GM23338 (cell line): Measurements from ENCODE around the gene ADAT2. TPM values are rescaled to one million over a fixed set of nuclear protein-coding genes. Genes with fewer than 3 reads are reported as not detected.

Source experiments
- ATAC-seq: fragments of 200-7000 bp; cut with Tn5 transposase; 3 replicates; pipeline ENCODE4 v1.9.1; 2020
- DNase-seq: peaks from one replicate; pipeline ENCODE4 v3.0.0-alpha.2; 2015; ENCODE audit warnings: low spot score
- H2AFZ ChIP-seq: fragments of 200-600 bp; sonication (generic); 2 replicates; pipeline ENCODE4 v1.8.0; 2016; ENCODE audit warnings: antibody characterized with exemption, mild to moderate bottlenecking, moderate library complexity
- H3F3A ChIP-seq: fragments of 200-600 bp; sonication (generic); replicated peaks from 2 replicates; pipeline ENCODE4 v1.8.0; 2017; ENCODE audit warnings: antibody characterized with exemption, mixed run types, low read depth
- H3K27ac ChIP-seq: fragments of 200-600 bp; sonication (generic); 2 replicates; pipeline ENCODE4 v1.6.1; 2016; ENCODE audit warnings: low read depth
- H3K27me3 ChIP-seq: fragments of 200-600 bp; sonication (generic); 2 replicates; pipeline ENCODE4 v1.8.0; 2016; ENCODE audit warnings: mild to moderate bottlenecking, mixed run types, moderate library complexity; ENCODE audit not compliant: insufficient read depth
- H3K36me3 ChIP-seq: fragments of 200-600 bp; sonication (generic); 2 replicates; pipeline ENCODE4 v1.8.0; 2016; ENCODE audit warnings: mild to moderate bottlenecking; ENCODE audit not compliant: insufficient read depth
- H3K4me1 ChIP-seq: fragments of 200-600 bp; sonication (generic); 2 replicates; pipeline ENCODE4 v1.8.0; 2016; ENCODE audit warnings: mild to moderate bottlenecking, moderate library complexity; ENCODE audit not compliant: insufficient read depth
- H3K4me2 ChIP-seq: fragments of 200-600 bp; sonication (generic); 2 replicates; pipeline ENCODE4 v1.7.1; 2017; ENCODE audit warnings: mixed run types
- H3K4me3 ChIP-seq: fragments of 200-600 bp; sonication (generic); 2 replicates; pipeline ENCODE4 v1.6.1; 2016; ENCODE audit warnings: mixed run types
- H3K79me2 ChIP-seq: fragments of 200-600 bp; sonication (generic); replicated peaks from 2 replicates; pipeline ENCODE4 v1.8.0; 2017; ENCODE audit warnings: mild to moderate bottlenecking; ENCODE audit not compliant: insufficient read depth
- H3K9me2 ChIP-seq: fragments of 200-600 bp; sonication (generic); 2 replicates; pipeline ENCODE4 v1.8.0; 2017; ENCODE audit not compliant: insufficient read depth
- H4K20me1 ChIP-seq: fragments of 200-600 bp; sonication (generic); replicated peaks from 2 replicates; pipeline ENCODE4 v1.8.0; 2017; ENCODE audit warnings: mild to moderate bottlenecking; ENCODE audit not compliant: insufficient read depth
- H3K27ac Mint-ChIP-seq: 2 replicates; pipeline ENCODE4 v1.8.0; 2020; ENCODE audit warnings: inconsistent platforms, mild to moderate bottlenecking, moderate library complexity, mixed read lengths
- H3K27me3 Mint-ChIP-seq: 3 replicates; pipeline ENCODE4 v1.8.0; 2022; ENCODE audit warnings: low read depth, mild to moderate bottlenecking, moderate library complexity, mixed read lengths, inconsistent platforms; ENCODE audit not compliant: insufficient read depth, poor library complexity
- H3K36me3 Mint-ChIP-seq: 3 replicates; pipeline ENCODE4 v1.8.0; 2021; ENCODE audit warnings: low read depth, mild to moderate bottlenecking, inconsistent platforms, moderate library complexity, mixed read lengths
- H3K4me1 Mint-ChIP-seq: 3 replicates; pipeline ENCODE4 v1.8.0; 2020; ENCODE audit warnings: mild to moderate bottlenecking, inconsistent platforms, mixed read lengths
- H3K4me3 Mint-ChIP-seq: 3 replicates; pipeline ENCODE4 v1.8.0; 2021; ENCODE audit warnings: moderate library complexity, mild to moderate bottlenecking, inconsistent platforms, mixed read lengths
- H3K9me3 Mint-ChIP-seq: 3 replicates; pipeline ENCODE4 v1.8.0; 2020; ENCODE audit warnings: moderate library complexity, mild to moderate bottlenecking, inconsistent platforms, mixed read lengths
- CREB1 ChIP-seq: fragments of 250-450 bp; sonication (Bioruptor Pico); IDR thresholded peaks from 2 replicates; pipeline ENCODE4 v1.5.0; 2020; ENCODE audit warnings: low read depth, mild to moderate bottlenecking, moderate library complexity
- EZH2 ChIP-seq: fragments of 200-600 bp; sonication (generic); IDR thresholded peaks from one replicate; pipeline ENCODE4 v1.8.0; 2017; ENCODE audit warnings: antibody characterized with exemption, mild to moderate bottlenecking, low read depth; ENCODE audit not compliant: unreplicated experiment
- EZH2phosphoT487 ChIP-seq: fragments of 200-600 bp; sonication (generic); IDR thresholded peaks from one replicate; pipeline ENCODE4 v1.8.1; 2018; ENCODE audit warnings: antibody characterized with exemption; ENCODE audit not compliant: unreplicated experiment
- JUNB ChIP-seq: IDR thresholded peaks from one replicate; pipeline ENCODE4 v1.6.1; 2016; ENCODE audit warnings: antibody characterized with exemption; ENCODE audit not compliant: unreplicated experiment
- NANOG ChIP-seq: IDR thresholded peaks from 2 replicates; pipeline ENCODE4 v1.6.1; 2016; ENCODE audit warnings: antibody characterized with exemption, borderline replicate concordance
- STAT1 ChIP-seq: IDR thresholded peaks from one replicate; pipeline ENCODE4 v1.6.1; 2016; ENCODE audit warnings: antibody characterized with exemption; ENCODE audit not compliant: unreplicated experiment
- ZNF114 ChIP-seq: fragments of 250-450 bp; sonication (Bioruptor Pico); IDR thresholded peaks from 2 replicates; pipeline ENCODE4 v1.5.0; 2020; ENCODE audit warnings: mild to moderate bottlenecking, moderate library complexity
- polyA plus RNA-seq: library from polyadenylated mRNA; unstranded; fragments of >200 nt; fragmentation: Nextera tagmentation; extraction: Ambion mirVana; gene quantifications from 2 replicates; pipeline ENCODE4 v1.2.1, GENCODE V29; 2016
- total RNA-seq: library from RNA; depleted of rRNA; stranded (reverse); fragments of >200 nt; shearing (Covaris generic); gene quantifications from 2 replicates; pipeline ENCODE4 v1.2.3, GENCODE V29; 2014
- TF ChIP-seq, protein P1 (sequence below): IDR thresholded peaks from one replicate; pipeline ENCODE4 v1.6.1; 2018; ENCODE audit warnings: antibody characterized with exemption; ENCODE audit not compliant: unreplicated experiment
- TF ChIP-seq, protein P2 (sequence below), 2 experiments: fragments of 200-600 bp in 1 of 2; sonication (generic) in 1 of 2; conservative IDR thresholded peaks; 2 replicates each; pipeline versions ENCODE4 v1.5.1 to v1.6.1; 2016 to 2017; ENCODE audit warnings: antibody characterized with exemption in 2 of 2, low read depth in 2 of 2, mild to moderate bottlenecking in 2 of 2, moderate library complexity in 1 of 2

ADAT2 gene
- total and polyA plus RNA-seq, 2 experiments from 2014 or later: 7.4 to 13.7 TPM

DNA sequence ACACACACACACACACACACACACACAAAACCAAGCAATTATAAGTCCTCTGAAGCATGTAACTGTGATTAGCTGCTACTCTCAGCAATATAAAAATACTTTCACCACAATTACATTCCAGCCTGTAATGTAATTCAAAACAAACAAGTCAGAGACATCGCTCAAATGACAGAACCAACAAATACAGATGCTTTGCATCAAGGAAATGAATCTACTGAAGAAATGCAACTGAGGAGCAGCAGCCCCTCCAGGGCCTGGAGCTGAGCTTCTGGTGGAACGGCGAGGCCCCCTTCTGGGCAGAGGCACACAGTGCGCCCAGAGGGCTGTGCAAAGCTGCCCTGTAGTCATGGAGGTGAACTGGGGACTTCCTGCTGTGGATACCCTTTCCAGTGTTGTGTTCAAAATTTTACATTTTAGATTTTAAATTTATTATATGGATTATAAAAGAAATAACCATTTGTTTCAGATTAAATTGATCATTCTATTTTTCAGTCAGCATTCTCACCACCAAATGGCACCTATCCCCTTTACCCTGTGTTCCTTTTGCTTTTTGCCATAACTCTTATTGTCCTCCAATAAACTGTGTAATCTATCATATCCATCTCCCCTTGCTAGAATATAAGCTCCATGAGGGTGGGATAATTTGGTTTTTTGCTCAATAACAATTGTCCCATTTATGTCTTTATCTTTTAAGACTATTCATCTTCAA, 23.2 kb downstream of the ADAT2 start:
- Mint-ChIP-seq H3K27ac (no peak overlapping the region; the same call in 1 of the 2 replicates), H3K36me3 (peaks cover 6% of the 10 kb centered on the region), H3K27me3 (no peaks in the 10 kb centered on the region), H3K4me1 (peaks cover 2% of the 10 kb centered on the region; the same call in 1 of the 3 replicates), H3K9me3 (no peaks in the 10 kb centered on the region), H3K4me3 (no peak overlapping the region)
- TF ChIP-seq EZH2: no peak
- no peak for TF ChIP-seq NANOG
- TF ChIP-seq, protein P1, sequence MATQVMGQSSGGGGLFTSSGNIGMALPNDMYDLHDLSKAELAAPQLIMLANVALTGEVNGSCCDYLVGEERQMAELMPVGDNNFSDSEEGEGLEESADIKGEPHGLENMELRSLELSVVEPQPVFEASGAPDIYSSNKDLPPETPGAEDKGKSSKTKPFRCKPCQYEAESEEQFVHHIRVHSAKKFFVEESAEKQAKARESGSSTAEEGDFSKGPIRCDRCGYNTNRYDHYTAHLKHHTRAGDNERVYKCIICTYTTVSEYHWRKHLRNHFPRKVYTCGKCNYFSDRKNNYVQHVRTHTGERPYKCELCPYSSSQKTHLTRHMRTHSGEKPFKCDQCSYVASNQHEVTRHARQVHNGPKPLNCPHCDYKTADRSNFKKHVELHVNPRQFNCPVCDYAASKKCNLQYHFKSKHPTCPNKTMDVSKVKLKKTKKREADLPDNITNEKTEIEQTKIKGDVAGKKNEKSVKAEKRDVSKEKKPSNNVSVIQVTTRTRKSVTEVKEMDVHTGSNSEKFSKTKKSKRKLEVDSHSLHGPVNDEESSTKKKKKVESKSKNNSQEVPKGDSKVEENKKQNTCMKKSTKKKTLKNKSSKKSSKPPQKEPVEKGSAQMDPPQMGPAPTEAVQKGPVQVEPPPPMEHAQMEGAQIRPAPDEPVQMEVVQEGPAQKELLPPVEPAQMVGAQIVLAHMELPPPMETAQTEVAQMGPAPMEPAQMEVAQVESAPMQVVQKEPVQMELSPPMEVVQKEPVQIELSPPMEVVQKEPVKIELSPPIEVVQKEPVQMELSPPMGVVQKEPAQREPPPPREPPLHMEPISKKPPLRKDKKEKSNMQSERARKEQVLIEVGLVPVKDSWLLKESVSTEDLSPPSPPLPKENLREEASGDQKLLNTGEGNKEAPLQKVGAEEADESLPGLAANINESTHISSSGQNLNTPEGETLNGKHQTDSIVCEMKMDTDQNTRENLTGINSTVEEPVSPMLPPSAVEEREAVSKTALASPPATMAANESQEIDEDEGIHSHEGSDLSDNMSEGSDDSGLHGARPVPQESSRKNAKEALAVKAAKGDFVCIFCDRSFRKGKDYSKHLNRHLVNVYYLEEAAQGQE: no peak
- no peak for TF ChIP-seq EZH2phosphoT487
- TF ChIP-seq ZNF114 (CRISPR knock-in tag): no peak
- TF ChIP-seq STAT1: no peak
- TF ChIP-seq, protein P2, sequence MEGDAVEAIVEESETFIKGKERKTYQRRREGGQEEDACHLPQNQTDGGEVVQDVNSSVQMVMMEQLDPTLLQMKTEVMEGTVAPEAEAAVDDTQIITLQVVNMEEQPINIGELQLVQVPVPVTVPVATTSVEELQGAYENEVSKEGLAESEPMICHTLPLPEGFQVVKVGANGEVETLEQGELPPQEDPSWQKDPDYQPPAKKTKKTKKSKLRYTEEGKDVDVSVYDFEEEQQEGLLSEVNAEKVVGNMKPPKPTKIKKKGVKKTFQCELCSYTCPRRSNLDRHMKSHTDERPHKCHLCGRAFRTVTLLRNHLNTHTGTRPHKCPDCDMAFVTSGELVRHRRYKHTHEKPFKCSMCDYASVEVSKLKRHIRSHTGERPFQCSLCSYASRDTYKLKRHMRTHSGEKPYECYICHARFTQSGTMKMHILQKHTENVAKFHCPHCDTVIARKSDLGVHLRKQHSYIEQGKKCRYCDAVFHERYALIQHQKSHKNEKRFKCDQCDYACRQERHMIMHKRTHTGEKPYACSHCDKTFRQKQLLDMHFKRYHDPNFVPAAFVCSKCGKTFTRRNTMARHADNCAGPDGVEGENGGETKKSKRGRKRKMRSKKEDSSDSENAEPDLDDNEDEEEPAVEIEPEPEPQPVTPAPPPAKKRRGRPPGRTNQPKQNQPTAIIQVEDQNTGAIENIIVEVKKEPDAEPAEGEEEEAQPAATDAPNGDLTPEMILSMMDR (conservative IDR thresholded peaks at IDR 0.05; ENCODE audit: low read depth in 2 of 2): peak; percentile 96
- Histone ChIP-seq H3K9me2 (no peaks in the 10 kb centered on the region), H3K4me1 (no peaks in the 10 kb centered on the region), H2AFZ (no peak overlapping the region), H3K27me3 (no peaks in the 10 kb centered on the region), H3F3A (no peaks in the 10 kb centered on the region), H3K36me3 (peaks cover 4% of the 10 kb centered on the region), H3K27ac (no peak overlapping the region), H3K4me3 (no peak overlapping the region), H4K20me1 (peaks cover 2% of the 10 kb centered on the region), H3K4me2 (no peak overlapping the region), H3K79me2 (no peaks in the 10 kb centered on the region)
- DNase-seq (peak; percentile 84), ATAC-seq (peak; percentile 100)

DNA sequence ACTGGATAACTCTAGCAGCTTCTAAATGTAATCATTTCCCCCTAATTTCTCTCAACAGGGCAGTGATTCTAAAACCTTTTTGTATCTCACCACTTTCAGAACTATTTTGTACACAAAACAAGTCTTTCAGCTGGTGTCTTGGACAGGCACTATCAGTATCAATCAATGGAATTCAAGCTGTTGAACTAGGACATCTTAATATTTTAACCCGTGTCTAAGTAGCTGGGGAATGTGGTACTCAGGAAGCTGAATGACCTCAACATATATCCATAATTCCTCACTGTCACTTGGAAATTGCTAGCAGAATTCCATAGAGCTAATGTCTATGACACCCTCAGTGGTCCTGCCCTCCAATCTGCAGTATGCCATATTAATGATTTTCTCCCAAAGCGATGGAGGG, 24.5 kb downstream of the ADAT2 start:
- ATAC-seq (no peak), DNase-seq (no peak)
- no peaks in the 10 kb centered on the region for H3K79me2 ChIP-seq
- no peaks in the 10 kb centered on the region for H3K9me2 ChIP-seq
- Mint-ChIP-seq H3K4me1 (peaks cover 2% of the 10 kb centered on the region; the same call in 1 of the 3 replicates), H3K27me3 (no peaks in the 10 kb centered on the region), H3K4me3 (no peak overlapping the region), H3K27ac (no peak overlapping the region), H3K9me3 (no peaks in the 10 kb centered on the region), H3K36me3 (peaks cover 2% of the 10 kb centered on the region; the same call in 2 of the 3 replicates)
- H4K20me1 ChIP-seq: peaks cover 2% of the 10 kb centered on the region
- no peak overlapping the region for H3K4me2 ChIP-seq
- H3K36me3 ChIP-seq: peaks cover 4% of the 10 kb centered on the region
- H3K4me3 ChIP-seq: no peak overlapping the region
- H3K4me1 ChIP-seq: no peaks in the 10 kb centered on the region
- no peak overlapping the region for H2AFZ ChIP-seq
- H3K27me3 ChIP-seq: no peaks in the 10 kb centered on the region
- H3K27ac ChIP-seq: no peak overlapping the region
- no peaks in the 10 kb centered on the region for H3F3A ChIP-seq
- TF ChIP-seq, protein P1: no peak
- TF ChIP-seq ZNF114 (CRISPR knock-in tag) (no peak), CREB1 (no peak), STAT1 (no peak), EZH2phosphoT487 (no peak), JUNB (no peak)
